SKM-1 treated with dmso at 0.1 percent for 144 hours (cell line): ENCODE measurements around the gene EPHB1.

Experiments used
- DNase-seq: peaks from one replicate; lab custom pipeline; 2025; ENCODE audit not compliant: unreplicated experiment; lab: John Stamatoyannopoulos, UW

Gene EPHB1

DNA sequence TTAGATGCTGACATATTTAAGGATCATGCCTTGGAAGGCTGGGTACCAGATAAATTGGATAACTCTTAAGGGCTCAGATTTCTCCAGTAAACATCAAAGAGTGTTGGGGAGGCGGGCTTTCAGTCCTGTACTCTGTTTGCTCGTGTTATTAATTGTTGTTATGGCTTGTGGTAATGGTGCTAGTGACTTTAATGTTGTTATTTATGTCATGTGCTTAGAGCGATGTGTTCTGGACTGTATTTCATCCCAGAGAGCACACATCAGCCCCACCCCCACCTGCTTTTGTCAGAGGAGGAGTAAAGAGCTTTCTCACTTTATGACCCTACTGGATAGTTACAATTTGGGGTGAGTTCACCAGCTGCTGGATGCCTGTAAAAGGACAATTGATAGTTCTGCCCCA, 386.3 kb downstream of the EPHB1 start:
- no peak for DNase-seq

- no peak for DNase-seq
Measured at GRCh38 chr3:135182364-135182998, 387.4 kb downstream of the EPHB1 start.

DNA sequence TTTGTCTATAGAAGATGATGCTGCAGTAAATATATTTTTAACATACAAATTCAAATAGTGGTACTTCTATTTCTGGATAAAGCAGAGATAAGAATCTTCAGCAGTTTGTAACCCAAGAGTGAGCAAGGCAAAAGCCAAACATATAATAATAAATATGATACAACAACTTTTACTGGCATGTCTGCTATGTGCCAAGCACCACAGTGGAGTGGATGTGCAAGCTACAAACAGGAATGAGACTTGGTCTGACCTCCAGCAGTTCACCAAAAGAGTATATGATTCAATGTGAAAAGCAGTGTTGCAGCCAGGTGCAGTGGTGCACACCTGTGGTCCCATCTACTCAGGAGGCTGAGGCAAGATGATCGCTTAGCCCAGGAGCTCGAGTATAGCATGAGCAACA, 395.6 kb downstream of the EPHB1 start:
- no peak for DNase-seq

DNA sequence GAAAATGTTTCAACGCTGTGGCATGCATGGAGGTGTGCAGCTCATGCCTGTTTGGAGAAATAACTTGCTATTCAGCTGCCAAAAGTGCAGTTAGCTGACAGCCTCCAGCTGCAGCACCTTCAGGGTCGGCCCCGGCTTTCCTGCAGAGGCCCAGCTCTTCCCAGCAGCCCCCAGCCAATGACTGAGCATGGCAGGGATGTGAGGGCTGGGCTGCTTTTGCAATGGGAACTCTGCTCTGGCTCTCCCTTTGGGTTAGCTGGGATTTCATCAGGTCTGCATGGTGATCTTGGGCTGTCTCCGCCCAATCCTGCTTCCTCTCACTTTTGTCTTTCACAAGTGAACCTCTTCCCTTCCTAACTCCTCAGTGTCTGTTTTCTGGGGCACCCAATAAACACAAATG, 396.6 kb downstream of the EPHB1 start:
- DNase-seq = no peak

DNA sequence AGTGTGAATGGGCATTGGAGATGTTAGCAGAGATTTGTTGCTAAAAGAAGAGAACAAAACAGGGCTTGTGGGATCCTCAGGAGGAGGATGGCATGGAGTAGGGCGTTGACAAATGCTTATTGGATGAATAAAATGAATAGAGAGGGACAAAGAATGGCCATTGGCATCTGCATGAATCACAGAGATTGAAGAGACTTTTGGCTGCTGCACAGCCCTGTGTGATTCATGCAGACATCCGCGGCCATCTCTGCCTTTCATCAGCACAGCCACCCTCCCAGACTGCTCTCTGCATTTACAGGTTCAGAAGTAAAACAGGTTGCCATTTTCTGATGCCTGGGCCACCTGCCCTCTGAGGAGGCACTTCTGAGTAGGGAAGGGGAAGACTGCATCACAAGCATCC, 397.9 kb downstream of the EPHB1 start:
- no peak for DNase-seq

DNA sequence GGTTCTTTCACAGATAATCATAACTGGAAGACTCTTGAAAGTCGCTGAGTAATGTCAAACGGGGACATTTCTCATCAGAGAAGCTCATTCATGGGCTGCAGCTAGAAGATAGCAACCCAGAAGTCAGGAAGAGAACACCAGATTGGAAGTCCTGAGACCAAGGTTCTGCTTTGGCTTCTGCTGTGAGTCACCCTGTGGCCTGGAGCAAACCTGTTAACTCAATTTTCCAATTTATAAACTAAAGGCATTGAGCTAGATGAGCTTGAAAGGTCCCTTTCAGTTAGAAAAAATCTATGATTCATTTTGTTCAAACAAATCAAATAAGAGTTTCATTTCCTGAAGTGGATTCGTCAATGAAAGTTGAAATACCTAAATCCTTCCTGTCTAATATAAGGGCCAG, 402.2 kb downstream of the EPHB1 start:
- DNase-seq = no peak

- DNase-seq = no peak
Measured at GRCh38 chr3:135197856-135198255, 402.8 kb downstream of the EPHB1 start.

DNA sequence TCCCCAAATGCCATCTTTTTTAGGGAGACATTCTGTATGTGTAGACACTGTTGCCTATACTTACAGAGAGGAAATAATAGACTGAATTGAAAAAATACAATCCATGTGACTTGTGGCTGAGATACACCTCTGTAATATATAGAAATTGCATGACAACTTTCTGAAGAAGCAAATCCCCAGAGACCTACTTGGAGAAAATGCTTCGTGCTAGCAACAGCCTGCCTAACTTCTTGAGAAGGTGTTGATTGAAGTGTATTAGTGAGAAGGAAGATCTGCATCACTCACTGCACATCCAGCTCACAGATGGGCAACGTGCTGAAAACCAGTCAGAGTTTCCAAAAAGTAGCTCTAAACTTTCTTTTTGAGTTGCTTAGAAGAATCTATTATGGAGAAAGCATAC, 404.1 kb downstream of the EPHB1 start:
- no peak for DNase-seq

- DNase-seq = no peak
Measured at GRCh38 chr3:135203026-135203425, 408.0 kb downstream of the EPHB1 start.

DNA sequence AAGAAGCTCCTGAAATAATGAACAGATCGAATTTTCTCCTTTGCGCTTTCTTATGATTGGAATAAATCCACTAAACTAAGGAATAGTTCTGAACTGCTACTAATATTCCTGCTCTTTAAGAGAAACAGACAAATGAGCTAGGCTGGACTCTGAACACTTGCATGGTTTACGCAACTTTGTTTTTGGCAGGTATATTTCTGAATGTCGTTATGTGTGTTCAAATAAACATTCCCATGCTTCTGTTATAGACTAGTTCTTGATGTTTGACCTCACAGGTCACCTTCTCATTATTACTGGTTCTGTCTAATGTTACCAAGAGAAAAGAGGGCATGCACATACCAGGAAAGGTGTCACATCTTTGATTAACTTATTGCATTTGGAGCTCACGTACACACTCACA, 418.2 kb downstream of the EPHB1 start:
- DNase-seq = no peak

DNA sequence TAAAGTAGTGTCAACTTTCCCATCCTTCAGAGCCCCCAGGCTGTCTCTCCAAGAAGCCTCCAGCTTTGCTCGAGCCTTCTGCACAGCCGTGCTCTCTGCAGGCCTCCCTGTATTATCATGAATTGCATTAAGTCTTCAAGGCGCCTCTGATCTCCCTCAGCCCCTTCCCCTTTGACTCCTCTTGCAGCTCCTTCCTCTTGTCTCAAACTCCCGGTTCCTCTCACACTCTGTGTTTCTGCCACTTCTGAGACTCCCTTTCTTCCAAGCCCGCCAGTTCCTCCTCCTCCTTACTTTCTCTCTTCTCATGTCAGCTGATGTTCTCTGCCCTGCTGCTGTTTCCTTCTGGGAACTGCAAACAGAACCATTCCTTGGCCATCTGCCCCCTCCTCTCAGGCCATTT, 418.8 kb downstream of the EPHB1 start:
- peak; percentile 3 for DNase-seq

DNA sequence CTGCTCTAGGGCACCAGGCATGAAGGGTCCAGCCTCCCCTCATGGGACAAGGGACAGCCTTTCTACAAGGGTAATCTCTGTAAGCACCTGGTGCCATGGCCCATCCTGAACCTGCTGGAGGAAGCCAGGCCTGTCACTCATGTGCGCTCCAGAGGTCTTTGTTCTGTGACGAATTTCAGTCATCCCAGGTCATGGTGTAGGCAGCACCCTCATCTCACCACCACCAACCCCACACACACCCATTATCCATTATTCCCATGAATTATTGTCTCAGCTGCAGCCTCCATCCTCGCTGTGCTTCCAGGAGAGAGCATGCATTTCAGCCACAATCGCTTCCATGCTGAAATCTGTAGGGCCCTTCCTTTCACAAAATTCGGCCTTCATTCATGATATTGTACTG, 419.3 kb downstream of the EPHB1 start:
- DNase-seq = no peak

GRCh38 chr3:135215516-135215915, 420.5 kb downstream of the EPHB1 start:
- no peak for DNase-seq

- DNase-seq = no peak
Measured at GRCh38 chr3:135216659-135217058, 421.6 kb downstream of the EPHB1 start.

DNA sequence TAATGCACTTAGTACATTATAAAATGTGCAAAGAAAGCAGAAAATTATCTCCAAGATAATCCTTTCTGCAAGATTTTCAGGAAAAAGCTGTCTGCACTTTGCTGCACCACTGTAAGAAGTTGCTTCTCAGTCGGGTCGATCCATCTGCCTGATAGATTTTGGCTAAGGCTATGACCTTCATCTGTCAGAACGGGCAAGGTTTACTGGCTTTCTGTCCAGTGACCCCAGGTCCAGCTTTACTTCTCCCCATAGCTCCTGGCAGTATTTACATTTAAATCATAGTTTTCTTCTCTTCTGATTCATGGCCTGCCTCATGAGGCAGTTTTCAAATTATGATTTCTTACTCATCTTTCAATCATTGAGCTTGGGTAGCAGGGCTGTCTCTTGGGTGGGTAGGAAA, 422.7 kb downstream of the EPHB1 start:
- DNase-seq = no peak

DNA sequence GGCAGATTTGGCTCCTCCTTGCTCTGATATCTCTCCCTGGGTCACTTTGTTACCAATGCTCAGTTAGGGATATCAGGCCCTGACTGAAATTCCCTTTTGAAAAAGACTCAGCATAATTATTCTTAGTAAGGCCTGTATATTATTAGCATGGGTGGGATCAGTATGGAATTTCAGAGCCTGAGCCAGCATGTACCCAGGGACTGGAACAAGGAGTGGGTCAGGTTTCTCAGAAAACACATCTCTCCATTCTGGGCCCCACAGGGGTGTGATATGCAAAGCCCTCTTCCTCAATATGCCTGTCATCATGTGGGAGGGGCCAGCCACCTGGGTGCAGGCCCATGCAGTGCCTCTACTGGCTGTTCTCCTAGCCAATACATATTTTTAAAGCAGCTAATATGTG, 423.2 kb downstream of the EPHB1 start:
- DNase-seq = no peak

DNA sequence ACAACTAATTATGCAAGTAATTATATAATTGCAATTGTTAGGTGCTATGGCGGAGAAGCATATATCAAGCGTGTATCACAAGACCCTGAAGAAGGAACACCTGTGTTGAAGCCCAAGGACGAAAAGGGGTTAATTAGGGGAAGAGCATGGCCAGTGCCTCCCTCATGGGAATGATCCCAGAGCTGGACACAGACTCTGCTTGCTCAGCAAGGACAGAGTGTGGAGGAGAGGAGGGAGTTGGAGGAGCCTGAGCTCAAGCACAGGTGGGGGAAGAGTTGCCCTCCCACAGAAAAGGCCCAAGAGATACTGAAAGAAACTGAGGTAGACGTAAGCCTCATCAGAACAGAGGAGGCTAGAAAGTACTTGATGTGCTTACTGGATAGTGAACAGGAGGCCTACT, 423.7 kb downstream of the EPHB1 start:
- no peak for DNase-seq

DNA sequence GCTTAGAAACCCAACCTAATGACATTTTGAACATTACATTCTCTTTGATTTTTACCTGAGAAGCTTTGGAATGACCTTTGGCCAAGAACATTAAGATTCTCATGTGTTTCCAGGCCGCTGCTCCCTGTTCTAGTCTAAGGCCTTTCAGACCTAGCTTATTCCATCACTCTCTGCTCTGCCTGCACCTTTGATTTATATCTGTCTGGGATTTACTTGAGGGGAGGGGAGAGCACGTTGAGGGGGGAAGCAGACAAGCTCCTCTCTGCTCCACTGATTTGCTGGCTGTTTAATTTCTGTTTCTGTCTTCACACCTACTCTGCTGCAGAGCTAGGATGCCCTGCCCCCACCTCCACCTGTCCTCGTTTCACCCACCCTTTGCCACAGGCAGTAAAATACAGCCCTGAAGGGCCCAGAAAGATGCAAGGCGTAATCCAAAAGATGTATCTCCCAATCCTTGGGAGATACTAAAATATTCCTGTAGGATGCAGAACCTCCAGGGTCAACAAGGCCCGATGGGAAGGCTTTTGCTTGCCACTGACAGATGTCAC, 429.8 kb downstream of the EPHB1 start:
- no peak for DNase-seq

- DNase-seq = peak; percentile 86
Measured at GRCh38 chr3:135226057-135226456, 431.0 kb downstream of the EPHB1 start.

GRCh38 chr3:135228201-135228600, 433.1 kb downstream of the EPHB1 start:
- peak; percentile 63 for DNase-seq

DNA sequence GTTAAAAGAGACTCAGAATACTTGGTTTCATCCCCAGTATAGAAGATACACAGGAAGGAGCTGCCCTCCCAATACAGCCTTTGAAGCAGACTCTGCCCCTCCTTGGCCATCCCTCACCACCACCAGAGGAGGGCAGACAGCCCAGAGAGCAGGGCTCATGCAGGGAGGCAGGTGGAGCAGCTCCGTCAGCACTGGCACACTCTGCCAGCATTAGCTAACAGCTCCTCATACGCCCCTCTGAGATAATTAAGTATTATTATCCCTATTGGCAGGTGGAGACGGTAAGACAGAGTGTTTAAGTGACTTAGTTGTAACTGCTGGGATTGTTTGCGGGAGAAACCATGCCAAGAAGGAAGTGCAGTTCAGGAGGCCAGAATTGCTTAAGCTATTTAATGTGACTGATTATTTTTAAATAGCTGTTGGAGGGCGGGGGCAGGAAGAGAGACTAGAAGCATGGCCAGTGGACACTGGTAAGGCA, 434.0 kb downstream of the EPHB1 start:
- no peak for DNase-seq

DNA sequence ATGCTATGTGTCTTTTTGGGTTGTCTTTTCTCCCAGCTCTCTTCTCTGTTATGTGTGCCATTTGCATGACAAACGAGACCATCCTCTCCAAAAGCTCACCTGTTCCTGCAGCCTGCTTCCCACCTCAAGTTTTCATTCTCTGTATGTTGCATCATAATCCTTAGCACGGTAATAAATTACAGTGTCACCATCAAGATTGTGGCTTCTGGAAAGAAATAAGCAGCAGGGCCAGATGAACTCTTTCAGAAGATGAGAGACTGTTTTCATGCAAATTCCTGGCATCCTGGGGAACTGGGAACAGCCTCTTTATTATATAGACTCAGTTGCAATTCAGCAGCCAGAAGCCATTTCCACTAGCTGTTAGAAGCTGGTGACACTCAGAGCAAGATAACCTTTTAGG, 436.7 kb downstream of the EPHB1 start:
- DNase-seq = no peak

DNA sequence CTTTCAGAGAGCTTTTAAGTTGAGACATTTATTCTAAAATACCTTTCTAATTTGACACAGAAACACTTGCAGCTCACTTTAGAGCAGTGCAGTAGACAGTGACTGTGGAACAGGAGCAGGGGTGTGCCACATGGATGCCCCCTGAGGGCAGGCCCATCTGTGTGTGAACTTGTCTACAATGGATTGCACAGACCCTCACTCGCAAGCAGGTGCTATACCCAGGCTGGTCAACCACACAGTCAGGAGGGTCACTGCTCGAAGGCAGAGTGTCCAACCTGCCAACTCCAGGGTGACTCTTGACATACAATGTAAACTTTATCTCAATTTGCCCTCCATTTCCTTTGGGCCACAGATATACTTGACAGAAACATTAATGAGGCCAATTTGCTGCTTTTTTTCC, 437.2 kb downstream of the EPHB1 start:
- no peak for DNase-seq
